Tibial artery (tissue), 4 donors: ENCODE results near the gene GRIK2.

Experiments used
- DNase-seq, 2 donors: peaks; one replicate each; pipeline ENCODE4 v3.0.0-alpha.2; 2019
- H3K27ac ChIP-seq, 2 donors: fragments of 200-600 bp; sonication (generic) in 1 of 2; 1 replicate in 1 of 2; 2 replicates in 1 of 2; pipeline ENCODE4 v1.5.1; 2018 to 2019; ENCODE audit warnings: mild to moderate bottlenecking in 1 of 2
- H3K27me3 ChIP-seq, 2 donors: fragments of 200-600 bp; sonication (generic) in 1 of 2; one replicate each; pipeline versions ENCODE4 v1.5.1 to v1.6.0; 2016 to 2019
- H3K36me3 ChIP-seq, 3 donors: fragments of 200-600 bp; sonication (generic) in 2 of 3; one replicate each; pipeline ENCODE4 v1.5.1; 2016 to 2019; ENCODE audit warnings: mild to moderate bottlenecking in 2 of 3
- H3K4me1 ChIP-seq, 4 donors: fragments of 200-600 bp; sonication (generic) in 2 of 4; 1 replicate in 3 of 4; 2 replicates in 1 of 4; pipeline ENCODE4 v1.5.1; 2016 to 2019
- H3K4me3 ChIP-seq, 2 donors: fragments of 200-600 bp; sonication (generic) in 1 of 2; 1 replicate in 1 of 2; 2 replicates in 1 of 2; pipeline ENCODE4 v1.5.1; 2018 to 2019; ENCODE audit warnings: mild to moderate bottlenecking in 2 of 2
- H3K9me3 ChIP-seq, 3 donors: fragments of 200-600 bp; sonication (generic) in 1 of 3; one replicate each; pipeline ENCODE4 v1.5.1; 2016 to 2019
- intact Hi-C: fragments of 100-400 bp; cut with DNase I; formaldehyde crosslinking; loops from one replicate; pipeline ENCODE4 v1.15.0; 2023; ENCODE audit warnings: low total_unique reads
- TF ChIP-seq, protein P1 (sequence below), 2 experiments: fragments of 200-600 bp in 1 of 2; fragments of 450-650 bp in 1 of 2; IDR thresholded peaks; one replicate each; pipeline ENCODE4 v1.5.1; 2017 to 2019; ENCODE audit warnings: antibody characterized with exemption in 2 of 2, mild to moderate bottlenecking in 1 of 2, moderate library complexity in 1 of 2

Gene GRIK2

DNA sequence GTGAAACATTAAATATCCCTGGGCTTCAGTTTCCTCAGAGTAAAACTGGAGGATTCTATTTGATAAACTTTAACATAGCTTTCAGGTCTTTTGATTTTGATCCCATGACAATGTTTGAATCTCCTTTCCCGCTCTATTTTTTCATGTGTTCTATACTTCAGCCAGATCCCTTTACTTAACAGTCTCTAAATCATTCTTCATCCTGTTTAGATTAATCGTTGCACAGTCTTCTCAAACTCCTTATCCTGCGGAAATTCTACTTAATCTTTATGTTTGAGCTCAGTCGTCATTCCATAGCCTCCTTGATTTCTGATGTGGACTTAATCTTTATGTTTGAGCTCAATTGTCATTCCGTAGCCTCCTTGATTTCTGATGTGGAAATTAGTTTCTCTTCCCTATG is 57.4 kb downstream of the GRIK2 start:
- intact Hi-C loops, result no loop called here
- H3K4me1 ChIP-seq, result no peaks in the 10 kb centered on the region

DNA sequence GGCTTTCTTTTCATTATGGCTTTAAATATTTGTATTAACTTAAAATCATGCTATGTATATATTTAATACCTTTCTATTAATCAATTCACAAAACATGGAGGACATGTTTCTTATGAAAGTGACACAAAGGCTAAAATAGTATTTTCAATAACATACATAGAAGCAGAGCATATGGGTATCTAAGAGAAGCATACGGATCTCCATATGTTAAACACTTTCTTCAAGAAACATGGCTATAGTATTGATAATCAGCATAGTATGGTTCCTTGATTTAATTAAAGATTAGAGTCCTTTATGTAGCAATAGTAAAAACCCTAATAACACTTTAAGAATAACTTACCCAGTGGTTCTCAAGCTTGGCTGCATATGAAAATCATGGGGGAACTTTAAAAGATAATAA is 58.5 kb downstream of the GRIK2 start:
- TF ChIP-seq, protein P1, sequence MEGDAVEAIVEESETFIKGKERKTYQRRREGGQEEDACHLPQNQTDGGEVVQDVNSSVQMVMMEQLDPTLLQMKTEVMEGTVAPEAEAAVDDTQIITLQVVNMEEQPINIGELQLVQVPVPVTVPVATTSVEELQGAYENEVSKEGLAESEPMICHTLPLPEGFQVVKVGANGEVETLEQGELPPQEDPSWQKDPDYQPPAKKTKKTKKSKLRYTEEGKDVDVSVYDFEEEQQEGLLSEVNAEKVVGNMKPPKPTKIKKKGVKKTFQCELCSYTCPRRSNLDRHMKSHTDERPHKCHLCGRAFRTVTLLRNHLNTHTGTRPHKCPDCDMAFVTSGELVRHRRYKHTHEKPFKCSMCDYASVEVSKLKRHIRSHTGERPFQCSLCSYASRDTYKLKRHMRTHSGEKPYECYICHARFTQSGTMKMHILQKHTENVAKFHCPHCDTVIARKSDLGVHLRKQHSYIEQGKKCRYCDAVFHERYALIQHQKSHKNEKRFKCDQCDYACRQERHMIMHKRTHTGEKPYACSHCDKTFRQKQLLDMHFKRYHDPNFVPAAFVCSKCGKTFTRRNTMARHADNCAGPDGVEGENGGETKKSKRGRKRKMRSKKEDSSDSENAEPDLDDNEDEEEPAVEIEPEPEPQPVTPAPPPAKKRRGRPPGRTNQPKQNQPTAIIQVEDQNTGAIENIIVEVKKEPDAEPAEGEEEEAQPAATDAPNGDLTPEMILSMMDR (IDR thresholded peaks at IDR 0.05), result no peak
- H3K27me3 ChIP-seq, result no peaks in the 10 kb centered on the region
- H3K4me3 ChIP-seq, result no peak overlapping the region
- intact Hi-C loops, result no loop called here
- no peak overlapping the region for H3K27ac ChIP-seq
- no peaks in the 10 kb centered on the region for H3K36me3 ChIP-seq
- H3K9me3 ChIP-seq, result no peaks in the 10 kb centered on the region
- H3K4me1 ChIP-seq, result no peaks in the 10 kb centered on the region
- DNase-seq, result no peak

More for the DNA sequence above, 57.4 kb downstream of the GRIK2 start:
- Histone ChIP-seq H3K36me3 (no peaks in the 10 kb centered on the region), H3K27me3 (no peaks in the 10 kb centered on the region), H3K9me3 (no peaks in the 10 kb centered on the region), H3K27ac (no peak overlapping the region), H3K4me3 (no peak overlapping the region)
- DNase-seq, result no peak
- TF ChIP-seq, protein P1 (IDR thresholded peaks at IDR 0.05), result no peak

DNA sequence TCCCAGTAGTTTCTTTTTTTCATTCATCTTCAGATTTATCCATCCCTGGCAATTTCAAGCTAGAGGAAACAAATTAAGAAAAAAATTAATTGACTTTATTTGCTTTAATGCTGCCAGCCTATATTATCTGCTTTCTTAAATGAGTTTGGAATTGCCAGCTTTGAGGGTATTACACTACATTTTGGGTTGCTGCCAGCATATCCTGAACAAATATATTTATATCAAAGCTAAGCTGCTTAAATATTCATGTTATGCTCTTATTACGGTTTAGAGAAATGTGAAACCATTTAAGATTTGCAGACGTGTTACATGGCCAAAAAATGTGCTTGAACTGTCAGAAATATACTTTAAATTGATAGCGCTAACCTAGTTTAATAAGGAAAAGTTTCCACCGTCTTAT is 59.7 kb downstream of the GRIK2 start:
- TF ChIP-seq, protein P1 (IDR thresholded peaks at IDR 0.05), result no peak
- Histone ChIP-seq H3K4me1 (no peaks in the 10 kb centered on the region), H3K4me3 (no peak overlapping the region), H3K27me3 (no peaks in the 10 kb centered on the region), H3K36me3 (no peaks in the 10 kb centered on the region), H3K9me3 (no peaks in the 10 kb centered on the region), H3K27ac (no peak overlapping the region)
- intact Hi-C loops, result no loop called here
- no peak for DNase-seq

DNA sequence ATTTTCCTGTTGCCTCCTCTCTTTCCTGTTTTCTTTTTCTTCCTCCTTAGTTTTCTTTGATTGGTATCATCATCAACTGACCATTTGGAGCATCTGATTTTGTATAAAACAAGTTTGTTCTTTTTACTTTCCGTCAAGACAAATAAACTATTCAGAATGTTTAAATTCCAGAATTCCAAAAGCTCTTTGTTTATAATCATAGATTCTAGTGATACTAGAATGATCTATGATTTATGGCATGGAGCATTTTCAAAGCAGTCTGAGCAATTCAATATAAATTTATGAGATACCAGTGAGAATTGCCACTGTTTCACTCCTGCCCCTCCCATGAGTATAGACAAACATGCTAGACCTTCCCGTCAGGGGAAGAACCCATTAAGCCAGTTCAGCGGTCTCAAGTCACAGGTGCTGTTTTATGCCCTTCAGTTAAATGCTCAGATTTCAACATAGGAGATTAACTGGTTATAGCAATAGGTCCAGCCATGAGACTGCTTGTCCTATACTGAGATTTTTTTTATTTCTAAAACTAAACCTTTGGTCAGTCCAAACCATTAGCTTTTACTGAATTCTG is 60.7 kb downstream of the GRIK2 start:
- TF ChIP-seq, protein P1 (IDR thresholded peaks at IDR 0.05), result no peak
- no peaks in the 10 kb centered on the region for H3K9me3 ChIP-seq
- no peak overlapping the region for H3K27ac ChIP-seq
- no peaks in the 10 kb centered on the region for H3K36me3 ChIP-seq
- intact Hi-C loops, result no loop called here
- no peak for DNase-seq
- H3K4me3 ChIP-seq, result no peak overlapping the region
- no peaks in the 10 kb centered on the region for H3K27me3 ChIP-seq
- H3K4me1 ChIP-seq, result no peaks in the 10 kb centered on the region

DNA sequence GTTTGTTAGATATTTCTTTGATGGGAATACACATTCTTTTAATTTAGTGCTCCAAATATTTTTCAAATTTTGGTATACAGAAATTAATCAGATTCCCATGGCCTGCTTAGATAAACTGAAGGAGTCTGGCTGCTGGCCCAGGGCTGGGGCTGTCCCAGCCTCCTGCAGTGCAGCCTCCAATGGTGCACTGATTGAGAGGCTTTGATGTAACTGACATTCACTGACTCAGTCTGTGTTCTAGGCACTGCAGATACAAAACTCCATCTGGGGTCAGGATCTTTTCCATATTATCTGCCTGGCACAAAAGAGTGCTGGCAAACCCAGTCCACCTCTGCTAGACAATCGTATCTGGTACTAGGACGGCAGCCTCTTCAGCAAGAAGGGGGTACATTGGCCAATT is 64.8 kb downstream of the GRIK2 start:
- intact Hi-C loops, result no loop called here
- Histone ChIP-seq H3K9me3 (no peaks in the 10 kb centered on the region), H3K27ac (no peak overlapping the region), H3K36me3 (no peaks in the 10 kb centered on the region), H3K27me3 (no peaks in the 10 kb centered on the region), H3K4me3 (no peak overlapping the region), H3K4me1 (no peaks in the 10 kb centered on the region)
- no peak for DNase-seq
- TF ChIP-seq, protein P1 (IDR thresholded peaks at IDR 0.05), result no peak

DNA sequence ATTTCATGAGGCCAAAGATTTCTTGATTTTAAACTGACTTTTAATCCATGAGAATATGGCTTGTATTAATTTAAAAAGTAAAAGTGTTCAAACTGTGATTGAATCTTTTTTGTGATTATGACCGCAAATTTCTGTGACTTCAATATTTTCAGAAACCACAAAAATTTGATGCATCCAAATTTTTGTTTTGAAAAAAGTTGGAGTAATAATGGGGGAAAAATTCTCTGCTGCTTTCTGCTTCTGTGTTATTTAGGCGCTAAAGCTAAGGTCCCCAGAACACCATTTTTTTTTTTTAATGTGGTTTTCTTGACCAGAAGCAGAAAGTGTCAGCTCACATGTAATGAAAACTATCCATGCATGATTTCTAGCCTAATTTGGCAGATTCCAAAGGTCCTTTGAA is 65.3 kb downstream of the GRIK2 start:
- H3K27me3 ChIP-seq, result no peaks in the 10 kb centered on the region
- DNase-seq, result no peak
- H3K27ac ChIP-seq, result no peak overlapping the region
- H3K9me3 ChIP-seq, result no peaks in the 10 kb centered on the region
- H3K36me3 ChIP-seq, result no peaks in the 10 kb centered on the region
- intact Hi-C loops, result no loop called here
- H3K4me1 ChIP-seq, result no peaks in the 10 kb centered on the region
- TF ChIP-seq, protein P1 (IDR thresholded peaks at IDR 0.05), result no peak
- H3K4me3 ChIP-seq, result no peak overlapping the region
